Body of pancreas (tissue), 4 donors: Measurements from ENCODE around the gene NACC2. TPM values are rescaled to one million over a fixed set of nuclear protein-coding genes. Genes with fewer than 3 reads are reported as not detected.

Source experiments
- ATAC-seq: fragments of 150-250 bp; one replicate; pipeline ENCODE4 v1.9.1; 2016
- DNase-seq, 4 donors: peaks; one replicate each; pipeline ENCODE4 v3.0.0-alpha.2; 2019
- H3K27ac ChIP-seq, 4 donors: fragments of 200-600 bp; sonication (generic); 1 replicate in 3 of 4; 2 replicates in 1 of 4; pipeline versions ENCODE4 v1.5.1 to v1.6.1; 2016 to 2019; ENCODE audit warnings: mild to moderate bottlenecking in 1 of 4, mixed read lengths in 1 of 4, moderate library complexity in 1 of 4
- H3K27me3 ChIP-seq, 2 donors: fragments of 200-600 bp; sonication (generic); one replicate each; pipeline ENCODE4 v1.6.0; 2016; ENCODE audit warnings: mild to moderate bottlenecking in 1 of 2
- H3K36me3 ChIP-seq, 2 donors: fragments of 200-600 bp; sonication (generic); replicated peaks in 1 of 2; 2 replicates each; pipeline ENCODE4 v1.5.1; 2016; ENCODE audit warnings: low read depth in 2 of 2; ENCODE audit not compliant: insufficient read depth in 1 of 2
- H3K4me1 ChIP-seq: fragments of 200-600 bp; sonication (generic); one replicate; pipeline ENCODE4 v1.6.0; 2016
- H3K4me3 ChIP-seq, 2 donors: fragments of 200-600 bp; sonication (generic); 1 replicate in 1 of 2; 2 replicates in 1 of 2; pipeline ENCODE4 v1.5.1; 2016 to 2019
- H3K9me3 ChIP-seq, 3 donors: fragments of 200-600 bp; sonication (generic); 1 replicate in 2 of 3; 2 replicates in 1 of 3; pipeline ENCODE4 v1.5.1; 2016
- CTCF ChIP-seq, 7 experiments: fragments of 450-650 bp in 4 of 7; fragments of 200-600 bp in 3 of 7; sonication (generic) in 3 of 7; IDR thresholded peaks; one replicate each; pipeline ENCODE4 v1.5.1; 2016 to 2019; ENCODE audit warnings: antibody characterized with exemption in 7 of 7
- POLR2A ChIP-seq, 3 donors: fragments of 450-650 bp; IDR thresholded peaks; one replicate each; pipeline ENCODE4 v1.6.1; 2016; ENCODE audit warnings: antibody characterized with exemption in 3 of 3, mild to moderate bottlenecking in 2 of 3
- WGBS, 2 donors: methylation state at CpG; one replicate each; pipeline ENCODE4 v1.1.5; 2017; 5-methylcytosine and 5-hydroxymethylcytosine counted together
- intact Hi-C: fragments of 100-400 bp; cut with DNase I; formaldehyde crosslinking; loops from one replicate; pipeline ENCODE4 v1.15.1; 2023
- total RNA-seq, 2 donors: library from RNA; depleted of rRNA; stranded (reverse); fragments of >200 nt; gene quantifications; one replicate each; pipeline ENCODE4 v1.1.0, GENCODE V29; 2016

The NACC2 gene
- total RNA-seq, 2 donors from 2014 or later = 16.6 to 21.1 TPM

GRCh38 chr9:136128436-136128835 is 33.3 kb upstream of the NACC2 start:
- no peaks in the 10 kb centered on the region for H3K27me3 ChIP-seq
- 70 to 87% methylated on average over 16 to 17 of the region's 17 CpGs for WGBS, 2 donors
- H3K4me1 ChIP-seq = peaks cover 30% of the 10 kb centered on the region
- TF ChIP-seq CTCF (IDR thresholded peaks at IDR 0.05) = no peak
- no peak for TF ChIP-seq POLR2A (IDR thresholded peaks at IDR 0.05)
- H3K4me3 ChIP-seq = no peak overlapping the region
- intact Hi-C loops = loop anchor here (10.0 kb wide), 1 partner anchor 424 kb away; the partner anchor contains the start of gene KCNT1
- no peaks in the 10 kb centered on the region for H3K36me3 ChIP-seq
- ATAC-seq = no peak
- no peak for DNase-seq
- H3K9me3 ChIP-seq = no peaks in the 10 kb centered on the region
- no peak overlapping the region for H3K27ac ChIP-seq

GRCh38 chr9:136127313-136127712 is 32.2 kb upstream of the NACC2 start:
- H3K27me3 ChIP-seq = no peaks in the 10 kb centered on the region
- no peaks in the 10 kb centered on the region for H3K9me3 ChIP-seq
- H3K27ac ChIP-seq = no peak overlapping the region
- H3K36me3 ChIP-seq = no peaks in the 10 kb centered on the region
- ATAC-seq (no peak), DNase-seq (no peak)
- H3K4me1 ChIP-seq = peaks cover 28% of the 10 kb centered on the region
- H3K4me3 ChIP-seq = no peak overlapping the region
- intact Hi-C loops = loop anchor here (10.0 kb wide), 1 partner anchor 423 kb away; the partner anchor contains the start of gene KCNT1
- no peak for TF ChIP-seq CTCF (IDR thresholded peaks at IDR 0.05)
- no peak for TF ChIP-seq POLR2A (IDR thresholded peaks at IDR 0.05)
- WGBS, 2 donors = 71 to 81% methylated on average over 4 to 16 of the region's 18 CpGs

GRCh38 chr9:136124976-136125692 is 30.0 kb upstream of the NACC2 start:
- Histone ChIP-seq H3K9me3 (no peaks in the 10 kb centered on the region), H3K36me3 (no peaks in the 10 kb centered on the region), H3K4me1 (peaks cover 9% of the 10 kb centered on the region), H3K4me3 (no peak overlapping the region), H3K27me3 (no peaks in the 10 kb centered on the region), H3K27ac (no peak overlapping the region)
- DNase-seq = no peak
- WGBS, 2 donors = 57 to 65% methylated on average over 2 of the region's 2 CpGs
- no peak for ATAC-seq
- intact Hi-C loops = loop anchor here (2.0 to 10.0 kb wide), 3 partner anchors 156 to 420 kb away; partner anchors contain the start of gene KCNT1
- TF ChIP-seq POLR2A (IDR thresholded peaks at IDR 0.05) (no peak), CTCF (IDR thresholded peaks at IDR 0.05) (no peak)

- 21 to 22% methylated on average over 19 to 44 of the region's 45 CpGs for WGBS, 2 donors
- TF ChIP-seq CTCF (IDR thresholded peaks at IDR 0.05) (peak; percentile 89 to 99 (median 96)), POLR2A (IDR thresholded peaks at IDR 0.05) (no peak)
- DNase-seq (peak; percentile 67 to 83 (median 78)), ATAC-seq (peak; percentile 22)
- intact Hi-C loops = loop anchor here (5.0 to 10.0 kb wide), 2 partner anchors 255 to 418 kb away; partner anchors contain the start of gene KCNT1
- H3K36me3 ChIP-seq = no peaks in the 10 kb centered on the region
- peaks cover 21% of the 10 kb centered on the region for H3K4me1 ChIP-seq
- H3K4me3 ChIP-seq = no peak overlapping the region
- no peaks in the 10 kb centered on the region for H3K9me3 ChIP-seq
- H3K27me3 ChIP-seq = no peaks in the 10 kb centered on the region
- H3K27ac ChIP-seq = no peak overlapping the region
Measured at GRCh38 chr9:136122425-136123383, 27.6 kb upstream of the NACC2 start.
